Endothelial cell of umbilical vein (primary cell): ENCODE results near the gene AGAP2. TPM values are rescaled to one million over a fixed set of nuclear protein-coding genes. Genes with fewer than 3 reads are reported as not detected.
A peak's percentile ranks its signal among the peaks of the same experiment; 100 is the strongest.

Source experiments
- BruUV-seq: library from RNA; stranded (reverse); fragments of 400-500 nt; replicated peaks from 2 replicates; lab custom pipeline; 2021; lab: Mats Ljungman, UMichigan
- CTCF ChIA-PET: fragments of 300-600, 350-600 bp; sonication (Branson Sonifier 250); formaldehyde crosslinking; loops from one replicate; lab custom pipeline; 2021; ENCODE audit warnings: antibody characterized with exemption, inconsistent platforms; lab: Charles Lee
- POLR2A ChIA-PET: fragments of 300-600, 350-600 bp; sonication (Branson Sonifier 250); formaldehyde crosslinking; loops from one replicate; lab custom pipeline; 2021; ENCODE audit warnings: antibody characterized with exemption, inconsistent platforms; lab: Charles Lee
- DNase-seq: peaks from one replicate; pipeline ENCODE4 v3.0.0-alpha.2; 2011; ENCODE audit warnings: low read depth, low spot score
- FAIRE-seq: peaks from 2 replicates; lab custom pipeline; 2011; peaks lifted over from hg19 to GRCh38; lab: Jason Lieb, UNC
- H2AFZ ChIP-seq: 2 replicates; pipeline ENCODE4 v1.6.0; 2012; ENCODE audit warnings: low read depth, low read length, control low read depth, inconsistent platforms
- H3K27ac ChIP-seq: 2 replicates; pipeline ENCODE4 v1.5.1; 2011; ENCODE audit warnings: low read depth, mild to moderate bottlenecking, control low read depth, low read length, moderate library complexity; ENCODE audit not compliant: insufficient read depth
- H3K27me3 ChIP-seq, 2 experiments: 2 replicates each; pipeline versions ENCODE4 v1.6.0 to v1.6.1; 2011; ENCODE audit warnings: low read length in 2 of 2, mixed read lengths in 1 of 2; ENCODE audit not compliant: control insufficient read depth in 2 of 2, insufficient read depth in 2 of 2
- H3K36me3 ChIP-seq, 2 experiments: 2 replicates in 1 of 2; 3 replicates in 1 of 2; pipeline ENCODE4 v1.5.1; 2011; ENCODE audit warnings: low read length in 2 of 2, mild to moderate bottlenecking in 1 of 2, moderate library complexity in 1 of 2; ENCODE audit not compliant: control insufficient read depth in 2 of 2, insufficient read depth in 2 of 2; ENCODE audit errors: extremely low read depth in 1 of 2
- H3K4me1 ChIP-seq: 3 replicates; pipeline ENCODE4 v1.5.1; 2011; ENCODE audit warnings: mild to moderate bottlenecking, low read length; ENCODE audit not compliant: control insufficient read depth, insufficient read depth; ENCODE audit errors: extremely low read depth
- H3K4me2 ChIP-seq: 2 replicates; pipeline ENCODE4 v1.6.1; 2011; ENCODE audit warnings: low read length, control low read depth, mixed read lengths; ENCODE audit not compliant: insufficient read depth
- H3K4me3 ChIP-seq, 3 experiments: fragments of 200-600 bp in 1 of 3; sonication (generic), shearing (Covaris generic) in 1 of 3; replicated peaks in 1 of 3; 2 replicates each; pipeline ENCODE4 v1.5.1; 2011 to 2016; ENCODE audit warnings: control low read depth in 3 of 3, low read length in 3 of 3, mild to moderate bottlenecking in 2 of 3, inconsistent platforms in 1 of 3, low read depth in 1 of 3, moderate library complexity in 1 of 3; ENCODE audit not compliant: insufficient read depth in 1 of 3
- H3K79me2 ChIP-seq: 2 replicates; pipeline ENCODE4 v1.6.0; 2012; ENCODE audit warnings: low read length, inconsistent platforms; ENCODE audit not compliant: control insufficient read depth, insufficient read depth
- H3K9ac ChIP-seq: replicated peaks from 2 replicates; pipeline ENCODE3; 2011; ENCODE audit warnings: low read length, control low read depth; ENCODE audit not compliant: insufficient read depth; ENCODE audit errors: extremely low read depth
- H3K9me1 ChIP-seq: replicated peaks from 3 replicates; pipeline ENCODE4 v1.6.0; 2011; ENCODE audit warnings: mild to moderate bottlenecking, low read length; ENCODE audit not compliant: control insufficient read depth, insufficient read depth; ENCODE audit errors: extremely low read depth
- H3K9me3 ChIP-seq: replicated peaks from 2 replicates; pipeline ENCODE4 v1.5.1; 2012; ENCODE audit warnings: low read length, inconsistent platforms; ENCODE audit not compliant: control insufficient read depth, insufficient read depth
- H4K20me1 ChIP-seq: replicated peaks from 2 replicates; pipeline ENCODE3; 2011; ENCODE audit warnings: mild to moderate bottlenecking, low read length; ENCODE audit not compliant: control insufficient read depth, insufficient read depth; ENCODE audit errors: extremely low read depth
- EZH2 ChIP-seq: IDR thresholded peaks from 2 replicates; pipeline ENCODE4 v1.6.1; 2012; ENCODE audit warnings: borderline replicate concordance, low read depth, mild to moderate bottlenecking, moderate library complexity, low read length, inconsistent platforms; ENCODE audit not compliant: severe bottlenecking
- JUN ChIP-seq: IDR thresholded peaks from 2 replicates; pipeline ENCODE4 v1.6.1; 2011; ENCODE audit warnings: borderline replicate concordance, low read depth; ENCODE audit not compliant: insufficient read length, insufficient read depth
- dilution Hi-C: fragments of 300-500 bp; cut with MboI; formaldehyde crosslinking; loops from one replicate; pipeline ENCODE4 v1.15.0; 2019; ENCODE audit warnings: low sequenced_read_pairs; ENCODE audit not compliant: extremely low pct_ligation_motif_present
- intact Hi-C: fragments of 100-400 bp; cut with micrococcal nuclease; formaldehyde crosslinking; loops from one replicate; pipeline ENCODE4 v1.10.0; 2022
- polyA plus RNA-seq, 4 experiments: library from polyadenylated mRNA; depleted of rRNA in 3 of 4; stranded (reverse) in 3 of 4; unstranded in 1 of 4; fragments of >200 nt; gene quantifications; 2 replicates each; pipeline versions ENCODE4 v1.2.1 to v1.2.3, GENCODE V29; 2011 to 2012; ENCODE audit warnings: missing spikeins in 1 of 4
- total RNA-seq: library from RNA; stranded (reverse); gene quantifications from 2 replicates; pipeline ENCODE4 v1.2.3, GENCODE V29; 2021
- TF ChIP-seq, protein P1 (sequence below): IDR thresholded peaks from 2 replicates; pipeline ENCODE4 v1.6.1; 2011; ENCODE audit not compliant: insufficient read depth, insufficient read length
- TF ChIP-seq, protein P2 (sequence below), 2 donors: IDR thresholded peaks; 1 replicate in 1 of 2; 2 replicates in 1 of 2; pipeline ENCODE4 v1.5.1; 2011; ENCODE audit warnings: low read length in 2 of 2, mild to moderate bottlenecking in 2 of 2, moderate library complexity in 2 of 2, control low read depth in 1 of 2, inconsistent platforms in 1 of 2, low read depth in 1 of 2; ENCODE audit not compliant: insufficient read depth in 1 of 2; ENCODE audit errors: extremely low read depth in 1 of 2

AGAP2 gene
- total and polyA plus RNA-seq, 2 donors (not counting 3 experiments of a cell fraction or from before 2014, with no cell fraction given) = 0.04 to 0.24 TPM

DNA sequence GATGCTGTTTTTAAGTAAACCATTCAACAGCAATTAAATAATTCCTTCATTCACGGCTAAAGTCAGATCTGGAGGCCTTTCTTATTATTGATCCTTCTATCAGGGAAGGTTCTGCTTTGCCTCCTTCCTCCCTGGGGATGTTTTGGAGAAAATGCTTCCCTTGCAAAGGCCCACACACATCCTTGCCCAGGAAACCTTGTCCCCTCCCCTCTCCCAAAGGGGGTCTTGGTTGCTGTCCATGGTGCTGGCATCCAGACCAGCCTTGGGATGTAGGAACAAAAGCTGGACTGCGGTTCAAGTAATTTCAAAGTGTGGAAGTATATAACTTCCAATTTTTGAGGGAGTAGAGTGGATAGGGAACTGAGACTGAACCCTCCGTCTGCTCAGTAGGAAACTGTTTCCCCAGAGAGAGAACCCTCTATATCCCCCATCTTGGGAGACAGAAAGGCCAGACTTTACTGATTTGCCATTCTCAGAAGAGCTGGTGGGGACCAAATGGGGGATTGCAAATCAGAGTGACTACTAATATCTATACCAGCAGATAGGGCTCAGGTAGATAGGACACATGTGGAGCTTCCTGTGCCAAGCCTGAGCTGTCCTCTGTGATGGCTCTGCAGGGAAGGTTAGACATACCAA, 21.9 kb upstream of the AGAP2 start:
- Histone ChIP-seq H2AFZ (no peak overlapping the region), H3K36me3 (no peaks in the 10 kb centered on the region), H3K9me1 (no peaks in the 10 kb centered on the region), H3K27me3 (peaks cover 32 to 38% of the 10 kb centered on the region in 2 experiments), H3K4me3 (no peak overlapping the region), H3K4me1 (peaks cover 12% of the 10 kb centered on the region), H3K27ac (no peak overlapping the region), H3K9me3 (no peaks in the 10 kb centered on the region), H3K9ac (no peak overlapping the region), H3K4me2 (no peak overlapping the region), H4K20me1 (no peaks in the 10 kb centered on the region), H3K79me2 (no peaks in the 10 kb centered on the region)
- CTCF ChIA-PET = interaction anchor here (0.9 to 2.8 kb wide), 4 partner anchors 8 to 63 kb away, joined by 3 to 12 read pairs (median 4); partner anchors contain the start of genes EEF1AKMT3, METTL1 and TSPAN31
- POLR2A ChIA-PET = no interaction called here
- DNase-seq (no peak), FAIRE-seq (no peak)
- BruUV-seq = no TSS peak
- dilution Hi-C loops = no loop called here
- TF ChIP-seq EZH2 (peak; percentile 49), JUN (no peak)
- TF ChIP-seq, protein P1, sequence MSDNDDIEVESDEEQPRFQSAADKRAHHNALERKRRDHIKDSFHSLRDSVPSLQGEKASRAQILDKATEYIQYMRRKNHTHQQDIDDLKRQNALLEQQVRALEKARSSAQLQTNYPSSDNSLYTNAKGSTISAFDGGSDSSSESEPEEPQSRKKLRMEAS = no peak
- intact Hi-C loops = no loop called here

DNA sequence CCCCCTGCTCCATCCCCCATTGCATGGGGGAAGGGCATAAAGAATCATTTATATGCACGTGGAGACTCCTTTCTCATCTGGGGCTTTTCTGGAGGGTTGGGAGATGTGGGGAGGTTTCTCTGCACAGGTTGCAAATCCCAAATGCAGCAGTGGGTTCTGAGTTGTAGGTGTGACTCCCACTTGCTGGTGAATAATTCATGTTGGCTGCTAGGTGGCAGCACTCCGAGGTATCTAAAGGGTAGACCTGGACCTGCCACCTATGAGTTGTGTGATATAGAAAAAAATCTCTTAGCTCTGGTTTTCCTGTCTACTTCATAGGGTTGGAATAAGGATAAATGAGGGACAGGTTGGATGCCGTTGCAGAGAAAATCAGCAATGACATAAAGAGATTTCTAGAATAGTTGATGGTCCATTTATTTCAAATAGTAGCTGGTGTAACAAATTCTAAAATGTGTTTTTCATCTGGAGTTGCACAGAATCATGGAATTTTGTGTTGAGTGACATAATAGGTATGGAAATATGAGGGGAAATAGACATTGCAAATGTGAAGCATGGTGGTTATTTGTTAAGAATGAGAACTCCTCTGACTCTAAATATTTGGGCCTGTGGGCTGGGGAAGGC, 20.9 kb upstream of the AGAP2 start:
- H3K9me3 ChIP-seq = no peaks in the 10 kb centered on the region
- H2AFZ ChIP-seq = no peak overlapping the region
- no peaks in the 10 kb centered on the region for H3K79me2 ChIP-seq
- intact Hi-C loops = no loop called here
- H3K4me2 ChIP-seq = no peak overlapping the region
- dilution Hi-C loops = no loop called here
- H3K27me3 ChIP-seq = peaks cover 29 to 30% of the 10 kb centered on the region in 2 experiments
- no peak overlapping the region for H3K27ac ChIP-seq
- DNase-seq = no peak
- ChIA-PET CTCF (interaction anchor here (0.6 to 2.8 kb wide), 9 partner anchors 9 to 195 kb away, joined by 3 to 12 read pairs (median 3); partner anchors contain the start of genes EEF1AKMT3, METTL1, TSFM and TSPAN31), POLR2A (no interaction called here)
- FAIRE-seq = peak; percentile 31
- no peak for TF ChIP-seq EZH2
- TF ChIP-seq, protein P2, sequence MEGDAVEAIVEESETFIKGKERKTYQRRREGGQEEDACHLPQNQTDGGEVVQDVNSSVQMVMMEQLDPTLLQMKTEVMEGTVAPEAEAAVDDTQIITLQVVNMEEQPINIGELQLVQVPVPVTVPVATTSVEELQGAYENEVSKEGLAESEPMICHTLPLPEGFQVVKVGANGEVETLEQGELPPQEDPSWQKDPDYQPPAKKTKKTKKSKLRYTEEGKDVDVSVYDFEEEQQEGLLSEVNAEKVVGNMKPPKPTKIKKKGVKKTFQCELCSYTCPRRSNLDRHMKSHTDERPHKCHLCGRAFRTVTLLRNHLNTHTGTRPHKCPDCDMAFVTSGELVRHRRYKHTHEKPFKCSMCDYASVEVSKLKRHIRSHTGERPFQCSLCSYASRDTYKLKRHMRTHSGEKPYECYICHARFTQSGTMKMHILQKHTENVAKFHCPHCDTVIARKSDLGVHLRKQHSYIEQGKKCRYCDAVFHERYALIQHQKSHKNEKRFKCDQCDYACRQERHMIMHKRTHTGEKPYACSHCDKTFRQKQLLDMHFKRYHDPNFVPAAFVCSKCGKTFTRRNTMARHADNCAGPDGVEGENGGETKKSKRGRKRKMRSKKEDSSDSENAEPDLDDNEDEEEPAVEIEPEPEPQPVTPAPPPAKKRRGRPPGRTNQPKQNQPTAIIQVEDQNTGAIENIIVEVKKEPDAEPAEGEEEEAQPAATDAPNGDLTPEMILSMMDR (IDR thresholded peaks at IDR 0.05; ENCODE audit: extremely low read depth in 1 of 2, insufficient read depth in 1 of 2, low read depth in 1 of 2, low read length in 2 of 2) = peak in 1 of 2 donors; percentile 36
- no peaks in the 10 kb centered on the region for H3K9me1 ChIP-seq
- no peak overlapping the region for H3K4me3 ChIP-seq
- H3K9ac ChIP-seq = no peak overlapping the region
- H3K36me3 ChIP-seq = no peaks in the 10 kb centered on the region
- no peaks in the 10 kb centered on the region for H4K20me1 ChIP-seq
- BruUV-seq = no TSS peak
- peaks cover 4% of the 10 kb centered on the region for H3K4me1 ChIP-seq
